ENCODE results near the gene ZDHHC12.

Gene ZDHHC12

GRCh38 chr9:128723866-128724743 lies at the start of gene ZDHHC12:
Gene ZDHHC12 (minus strand): TSS chr9:128724127. CDS start chr9:128724093, 34 bp downstream.
- in situ Hi-C loops (cut with MboI; ENCODE audit: low sequenced_read_pairs), result no loop called here

- in situ Hi-C loops (cut with MboI; ENCODE audit: low sequenced_read_pairs), result no loop called here
Observed at GRCh38 chr9:128773049-128773448, 49.1 kb upstream of the ZDHHC12 start.

GRCh38 chr9:128771745-128772519 lies 48.0 kb upstream of the ZDHHC12 start, which contains the start of gene ZER1:
Gene ZER1 (minus strand): TSS chr9:128771927. CDS start chr9:128755565, 16,362 bp downstream.
- in situ Hi-C loops (cut with MboI; ENCODE audit: low sequenced_read_pairs), result no loop called here

- in situ Hi-C loops (cut with MboI; ENCODE audit: low sequenced_read_pairs), result no loop called here
Observed at GRCh38 chr9:128771094-128771721, 47.3 kb upstream of the ZDHHC12 start.

- in situ Hi-C loops (cut with MboI; ENCODE audit: low sequenced_read_pairs), result no loop called here
Observed at GRCh38 chr9:128770286-128771030, 46.5 kb upstream of the ZDHHC12 start.

GRCh38 chr9:128768606-128769005 lies 44.7 kb upstream of the ZDHHC12 start:
- in situ Hi-C loops (cut with MboI; ENCODE audit: low sequenced_read_pairs), result no loop called here

GRCh38 chr9:128765499-128765898 lies 41.6 kb upstream of the ZDHHC12 start:
- in situ Hi-C loops (cut with MboI; ENCODE audit: low sequenced_read_pairs), result no loop called here

GRCh38 chr9:128764361-128764760 lies 40.4 kb upstream of the ZDHHC12 start:
- in situ Hi-C loops (cut with MboI; ENCODE audit: low sequenced_read_pairs), result no loop called here

- in situ Hi-C loops (cut with MboI; ENCODE audit: low sequenced_read_pairs), result no loop called here
Observed at GRCh38 chr9:128762671-128763449, 38.9 kb upstream of the ZDHHC12 start.

- in situ Hi-C loops (cut with MboI; ENCODE audit: low sequenced_read_pairs), result no loop called here
Observed at GRCh38 chr9:128757602-128758001, 33.7 kb upstream of the ZDHHC12 start.

- in situ Hi-C loops (cut with MboI; ENCODE audit: low sequenced_read_pairs), result no loop called here
Observed at GRCh38 chr9:128753627-128754026, 29.7 kb upstream of the ZDHHC12 start.

GRCh38 chr9:128750926-128751595 lies 27.1 kb upstream of the ZDHHC12 start:
- in situ Hi-C loops (cut with MboI; ENCODE audit: low sequenced_read_pairs), result no loop called here

- in situ Hi-C loops (cut with MboI; ENCODE audit: low sequenced_read_pairs), result loop anchor here (25.0 kb wide), 1 partner anchor 190 kb away; the partner anchor contains the start of genes DOLK and NUP188
Observed at GRCh38 chr9:128747241-128747640, 23.3 kb upstream of the ZDHHC12 start.

GRCh38 chr9:128743421-128743820 lies 19.5 kb upstream of the ZDHHC12 start:
- in situ Hi-C loops (cut with MboI; ENCODE audit: low sequenced_read_pairs), result loop anchor here (25.0 kb wide), 1 partner anchor 194 kb away; the partner anchor contains the start of genes DOLK and NUP188

GRCh38 chr9:128742401-128742800 lies 18.5 kb upstream of the ZDHHC12 start:
- in situ Hi-C loops (cut with MboI; ENCODE audit: low sequenced_read_pairs), result loop anchor here (25.0 kb wide), 1 partner anchor 195 kb away; the partner anchor contains the start of genes DOLK and NUP188

- in situ Hi-C loops (cut with MboI; ENCODE audit: low sequenced_read_pairs), result loop anchor here (25.0 kb wide), 1 partner anchor 202 kb away; the partner anchor contains the start of genes DOLK and NUP188
Observed at GRCh38 chr9:128735373-128735772, 11.4 kb upstream of the ZDHHC12 start.

- in situ Hi-C loops (cut with MboI; ENCODE audit: low sequenced_read_pairs), result loop anchor here (25.0 kb wide), 1 partner anchor 204 kb away; the partner anchor contains the start of genes DOLK and NUP188
Observed at GRCh38 chr9:128733256-128733655, 9.3 kb upstream of the ZDHHC12 start.

- in situ Hi-C loops (cut with MboI; ENCODE audit: low sequenced_read_pairs), result loop anchor here (25.0 kb wide), 1 partner anchor 205 kb away; the partner anchor contains the start of genes DOLK and NUP188
Observed at GRCh38 chr9:128732576-128732975, 8.6 kb upstream of the ZDHHC12 start.

- in situ Hi-C loops (cut with MboI; ENCODE audit: low sequenced_read_pairs), result loop anchor here (25.0 kb wide), 1 partner anchor 206 kb away; the partner anchor contains the start of genes DOLK and NUP188
Observed at GRCh38 chr9:128731691-128732090, 7.8 kb upstream of the ZDHHC12 start.

Data from HL-60/S4 (cell line).